Measurements from ENCODE around the gene KRTAP15-1. TPM values are rescaled to one million over a fixed set of nuclear protein-coding genes. Genes with fewer than 3 reads are reported as not detected.

KRTAP15-1 gene
- total and polyA plus RNA-seq, 2 of the 4 experiments (the other 2 are of a cell fraction): not detected

DNA sequence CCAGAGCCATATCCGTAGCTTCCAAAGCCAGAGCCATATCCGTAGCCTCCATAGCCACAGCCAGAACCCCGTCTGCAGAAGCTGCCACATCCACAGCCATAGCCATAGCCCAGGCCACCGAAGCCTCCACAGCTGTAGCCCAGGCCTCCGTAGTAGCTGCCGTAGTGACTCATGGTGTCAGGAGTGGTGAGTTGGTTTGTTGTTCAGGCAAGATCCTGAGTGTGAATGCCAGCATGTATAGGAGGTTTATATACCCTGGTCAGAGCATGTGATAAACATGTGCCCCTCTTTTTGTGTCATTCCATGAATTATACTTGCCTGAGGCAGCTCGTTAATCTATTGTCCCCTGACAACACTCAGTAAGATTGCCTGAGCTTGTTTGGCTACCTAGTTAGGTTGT, 40.1 kb downstream of the KRTAP15-1 start, which contains the start of gene KRTAP19-1:
TSS of gene KRTAP19-1 (minus strand) at position 223 of the 400 bp plus-strand sequence. CDS start at position 173, 50 bp downstream.
- no peaks in the 10 kb centered on the region for H4K20me1 ChIP-seq (ENCODE audit: insufficient read depth, low read length)
- intact Hi-C loops (cut with micrococcal nuclease): no loop called here
- no peak within 1 kb of the TSS for H2BK5ac ChIP-seq (ENCODE audit: low read depth, low read length, poor library complexity, severe bottlenecking)
- ChIA-PET CTCF (no interaction called here), POLR2A (ENCODE audit: unreplicated experiment) (no interaction called here)
- H2AK9ac ChIP-seq (replicated peaks; ENCODE audit: low read depth, low read length, poor library complexity): no peak within 1 kb of the TSS
- dilution Hi-C loops (cut with HindIII; ENCODE audit: low sequenced_read_pairs, unreplicated experiment): no loop called here
- no peak within 1 kb of the TSS for H2BK15ac ChIP-seq (ENCODE audit: low read depth, low read length)
- no peak within 1 kb of the TSS for H3K4me2 ChIP-seq (ENCODE audit: low read depth, low read length)
- H4K5ac ChIP-seq (ENCODE audit: low read depth, low read length): no peak within 1 kb of the TSS
- no peak for DNase-seq
- H3K9me3 ChIP-seq (ENCODE audit: control insufficient read depth, insufficient read depth, low read length): peaks cover 10% of the 10 kb centered on the region
- no peak within 1 kb of the TSS for H2BK20ac ChIP-seq (ENCODE audit: low read depth, low read length)
- TF ChIP-seq SMC3 (IDR thresholded peaks at IDR 0.05; ENCODE audit: low read depth, low read length): no peak
- no peak for TF ChIP-seq CHD1 (IDR thresholded peaks at IDR 0.05; ENCODE audit: low read depth, low read length)
- TF ChIP-seq, protein P1, sequence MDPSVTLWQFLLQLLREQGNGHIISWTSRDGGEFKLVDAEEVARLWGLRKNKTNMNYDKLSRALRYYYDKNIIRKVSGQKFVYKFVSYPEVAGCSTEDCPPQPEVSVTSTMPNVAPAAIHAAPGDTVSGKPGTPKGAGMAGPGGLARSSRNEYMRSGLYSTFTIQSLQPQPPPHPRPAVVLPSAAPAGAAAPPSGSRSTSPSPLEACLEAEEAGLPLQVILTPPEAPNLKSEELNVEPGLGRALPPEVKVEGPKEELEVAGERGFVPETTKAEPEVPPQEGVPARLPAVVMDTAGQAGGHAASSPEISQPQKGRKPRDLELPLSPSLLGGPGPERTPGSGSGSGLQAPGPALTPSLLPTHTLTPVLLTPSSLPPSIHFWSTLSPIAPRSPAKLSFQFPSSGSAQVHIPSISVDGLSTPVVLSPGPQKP (IDR thresholded peaks at IDR 0.05; ENCODE audit: borderline replicate concordance, low read depth, low read length): no peak
- no peak for TF ChIP-seq USF2 (IDR thresholded peaks at IDR 0.05; ENCODE audit: low read depth, low read length)
- TF ChIP-seq, protein P2, sequence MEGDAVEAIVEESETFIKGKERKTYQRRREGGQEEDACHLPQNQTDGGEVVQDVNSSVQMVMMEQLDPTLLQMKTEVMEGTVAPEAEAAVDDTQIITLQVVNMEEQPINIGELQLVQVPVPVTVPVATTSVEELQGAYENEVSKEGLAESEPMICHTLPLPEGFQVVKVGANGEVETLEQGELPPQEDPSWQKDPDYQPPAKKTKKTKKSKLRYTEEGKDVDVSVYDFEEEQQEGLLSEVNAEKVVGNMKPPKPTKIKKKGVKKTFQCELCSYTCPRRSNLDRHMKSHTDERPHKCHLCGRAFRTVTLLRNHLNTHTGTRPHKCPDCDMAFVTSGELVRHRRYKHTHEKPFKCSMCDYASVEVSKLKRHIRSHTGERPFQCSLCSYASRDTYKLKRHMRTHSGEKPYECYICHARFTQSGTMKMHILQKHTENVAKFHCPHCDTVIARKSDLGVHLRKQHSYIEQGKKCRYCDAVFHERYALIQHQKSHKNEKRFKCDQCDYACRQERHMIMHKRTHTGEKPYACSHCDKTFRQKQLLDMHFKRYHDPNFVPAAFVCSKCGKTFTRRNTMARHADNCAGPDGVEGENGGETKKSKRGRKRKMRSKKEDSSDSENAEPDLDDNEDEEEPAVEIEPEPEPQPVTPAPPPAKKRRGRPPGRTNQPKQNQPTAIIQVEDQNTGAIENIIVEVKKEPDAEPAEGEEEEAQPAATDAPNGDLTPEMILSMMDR (conservative IDR thresholded peaks at IDR 0.05; ENCODE audit: low read depth, low read length): no peak
- TF ChIP-seq POLR2A (IDR thresholded peaks at IDR 0.05; ENCODE audit: low read depth, low read length): no peak
- TF ChIP-seq RCOR1 (IDR thresholded peaks at IDR 0.05; ENCODE audit: insufficient replicate concordance, low read length): no peak
- TF ChIP-seq MAFK (IDR thresholded peaks at IDR 0.05; ENCODE audit: low read depth, low read length): no peak
- ATAC-seq (ENCODE audit: low read depth): no peak
- H4K91ac ChIP-seq (ENCODE audit: insufficient read depth, low read depth, low read length): no peak within 1 kb of the TSS
- no CpG with 5 or more reads among the region's 7 CpGs for WGBS, 2 experiments (ENCODE audit: extremely low coverage in 2 of 2, insufficient read length in 1 of 2)
- no peak within 1 kb of the TSS for H2AFZ ChIP-seq (replicated peaks; ENCODE audit: low read length, poor library complexity)
- no peak within 1 kb of the TSS for H4K8ac ChIP-seq (ENCODE audit: low read depth in 2 of 2, low read length in 2 of 2)
- H3K4me1 ChIP-seq (ENCODE audit: control insufficient read depth, insufficient read depth, low read length): no peaks in the 10 kb centered on the region
- H3K9ac ChIP-seq (ENCODE audit: low read depth, low read length): no peak within 1 kb of the TSS
- no peak within 1 kb of the TSS for H3K4ac ChIP-seq (ENCODE audit: low read depth, low read length)
- H3K36me3 ChIP-seq (ENCODE audit: control insufficient read depth, insufficient read depth, low read length): no peaks in the 10 kb centered on the region
- H3K14ac ChIP-seq (replicated peaks; ENCODE audit: low read depth, low read length): no peak within 1 kb of the TSS
- in situ Hi-C loops (cut with MboI; ENCODE audit: low sequenced_read_pairs): no loop called here
- H3K4me3 ChIP-seq (ENCODE audit: insufficient read depth, low read depth, low read length): no peak within 1 kb of the TSS
- H2AK5ac ChIP-seq (ENCODE audit: low read depth, low read length): no peak within 1 kb of the TSS
- BruUV-seq (replicated peaks): no TSS peak
- H3K18ac ChIP-seq (ENCODE audit: low read depth, low read length): no peak within 1 kb of the TSS
- no peak within 1 kb of the TSS for H2BK120ac ChIP-seq (ENCODE audit: low read depth, low read length)
- H3K23ac ChIP-seq (ENCODE audit: low read depth, low read length): no peak within 1 kb of the TSS
- no peak within 1 kb of the TSS for H3K27ac ChIP-seq (ENCODE audit: insufficient read depth, low read length)
- H3K27me3 ChIP-seq (ENCODE audit: control insufficient read depth, insufficient read depth, low read length): no peaks in the 10 kb centered on the region
- H3K79me1 ChIP-seq (ENCODE audit: low read depth in 1 of 2, low read length in 2 of 2): no peaks in the 10 kb centered on the region
- no peak within 1 kb of the TSS for H3K56ac ChIP-seq (ENCODE audit: extremely low read depth, insufficient read depth, low read length)
- no peaks in the 10 kb centered on the region for H3K9me1 ChIP-seq (ENCODE audit: insufficient read depth, low read length)

Measured in IMR-90 (cell line).